GM18870 (cell line): ENCODE results near the gene CUL5.
A peak's percentile ranks its signal among the peaks of the same experiment; 100 is the strongest.
"Not testable (repeated sequence)": the region's sequence is repeated elsewhere in the genome, so short reads cannot be mapped to it uniquely, and the experiment has no call there.

Experiments
- ATAC-seq: cut with Tn5 transposase; IDR thresholded peaks from one replicate; pipeline ENCODE4 v1.9.1; 2021; ENCODE audit warnings: moderate library complexity; ENCODE audit not compliant: unreplicated experiment

The CUL5 gene

GRCh38 chr11:108019870-108020540, 11.3 kb downstream of the CUL5 start:
- ATAC-seq: no peak

GRCh38 chr11:108025387-108026080, 16.8 kb downstream of the CUL5 start:
- peak; percentile 93 for ATAC-seq

- no peak for ATAC-seq
Measured at GRCh38 chr11:108027057-108027456, 18.4 kb downstream of the CUL5 start.

- ATAC-seq: not testable (repeated sequence)
Measured at GRCh38 chr11:108028822-108029441, 20.2 kb downstream of the CUL5 start.

GRCh38 chr11:108031604-108032003, 22.9 kb downstream of the CUL5 start:
- not testable (repeated sequence) for ATAC-seq

GRCh38 chr11:108032800-108033199, 24.1 kb downstream of the CUL5 start:
- no peak for ATAC-seq

GRCh38 chr11:108034034-108034433, 25.3 kb downstream of the CUL5 start:
- ATAC-seq: no peak

GRCh38 chr11:108034952-108035351, 26.3 kb downstream of the CUL5 start:
- ATAC-seq: no peak

- no peak for ATAC-seq
Measured at GRCh38 chr11:108035690-108036089, 27.0 kb downstream of the CUL5 start.

- ATAC-seq: no peak
Measured at GRCh38 chr11:108037211-108037610, 28.5 kb downstream of the CUL5 start.

GRCh38 chr11:108037636-108038035, 28.9 kb downstream of the CUL5 start:
- no peak for ATAC-seq

- ATAC-seq: no peak
Measured at GRCh38 chr11:108048269-108048668, 39.6 kb downstream of the CUL5 start.

GRCh38 chr11:108062336-108062735, 53.6 kb downstream of the CUL5 start:
- no peak for ATAC-seq

- ATAC-seq: no peak
Measured at GRCh38 chr11:108063410-108063809, 54.7 kb downstream of the CUL5 start.

- ATAC-seq: peak; percentile 75
Measured at GRCh38 chr11:108069947-108070346, 61.2 kb downstream of the CUL5 start.

GRCh38 chr11:108084811-108085210, 76.1 kb downstream of the CUL5 start:
- ATAC-seq: no peak

GRCh38 chr11:108085672-108086071, 77.0 kb downstream of the CUL5 start:
- no peak for ATAC-seq

GRCh38 chr11:108092134-108092533, 83.4 kb downstream of the CUL5 start:
- ATAC-seq: no peak

GRCh38 chr11:108093128-108093904, 84.6 kb downstream of the CUL5 start:
- no peak for ATAC-seq

- ATAC-seq: no peak
Measured at GRCh38 chr11:108097179-108097578, 88.5 kb downstream of the CUL5 start.

- no peak for ATAC-seq
Measured at GRCh38 chr11:108101090-108101775, 92.5 kb downstream of the CUL5 start.
